Stimulated activated naive B cell treated with anti-CD40 and anti-IgM and Interleukin-4, amounts not matched to agents 10 μg/mL and 1 μg/mL and 100 μg/mL, for 72 hours (primary cell): ENCODE measurements around the gene DTNA.

Experiments
- ATAC-seq, 2 donors: fragments of 150-1000 bp; cut with Tn5 transposase; replicated peaks; 2 replicates each; pipeline ENCODE4 v1.10.0; 2021; ENCODE audit warnings: moderate library complexity in 1 of 2
- DNase-seq: peaks from one replicate; pipeline ENCODE4 v3.0.0; 2021
- H3K27ac Mint-ChIP-seq: one replicate; pipeline ENCODE4 v1.8.0; 2022; ENCODE audit warnings: mild to moderate bottlenecking, mixed read lengths
- H3K27me3 Mint-ChIP-seq, 2 donors: one replicate each; pipeline ENCODE4 v1.8.0; 2022; ENCODE audit warnings: mixed read lengths in 2 of 2
- H3K36me3 Mint-ChIP-seq, 2 donors: one replicate each; pipeline ENCODE4 v1.8.0; 2022; ENCODE audit warnings: mixed read lengths in 2 of 2, mild to moderate bottlenecking in 1 of 2
- H3K4me1 Mint-ChIP-seq, 2 donors: one replicate each; pipeline ENCODE4 v1.8.0; 2022; ENCODE audit warnings: mixed read lengths in 2 of 2, mild to moderate bottlenecking in 1 of 2
- H3K4me3 Mint-ChIP-seq, 2 donors: one replicate each; pipeline ENCODE4 v1.8.0; 2022; ENCODE audit warnings: mild to moderate bottlenecking in 2 of 2, mixed read lengths in 2 of 2, moderate library complexity in 1 of 2
- H3K9me3 Mint-ChIP-seq, 2 donors: one replicate each; pipeline ENCODE4 v1.8.0; 2022; ENCODE audit warnings: mixed read lengths in 2 of 2, mild to moderate bottlenecking in 1 of 2

DTNA gene

DNA sequence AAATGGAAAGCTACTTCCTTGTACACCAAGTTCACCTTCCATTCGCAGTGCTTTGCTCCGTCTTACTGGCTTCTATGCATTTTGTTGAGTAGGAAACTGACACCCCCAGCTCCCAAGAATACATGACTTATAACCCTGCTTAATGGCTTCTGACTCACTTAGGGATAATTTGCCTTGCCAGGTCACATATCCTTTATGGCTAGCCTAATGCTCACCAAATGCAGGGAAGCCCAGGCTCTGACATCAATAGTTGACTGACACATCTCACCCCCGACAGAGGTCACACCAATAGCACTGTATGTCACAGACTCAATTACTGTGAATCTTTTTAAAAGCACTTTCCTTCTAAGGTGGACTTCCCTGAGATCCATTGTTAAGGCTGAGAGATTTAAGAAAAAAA is 147.2 kb downstream of the DTNA start:
- DNase-seq (no peak), ATAC-seq (no peak)
- Mint-ChIP-seq H3K27ac (no peak overlapping the region), H3K27me3 (peaks cover 0 to 4% of the 10 kb centered on the region in 2 donors), H3K9me3 (no peaks in the 10 kb centered on the region), H3K36me3 (no peaks in the 10 kb centered on the region), H3K4me3 (no peak overlapping the region), H3K4me1 (peaks cover 2 to 6% of the 10 kb centered on the region in 2 donors)

DNA sequence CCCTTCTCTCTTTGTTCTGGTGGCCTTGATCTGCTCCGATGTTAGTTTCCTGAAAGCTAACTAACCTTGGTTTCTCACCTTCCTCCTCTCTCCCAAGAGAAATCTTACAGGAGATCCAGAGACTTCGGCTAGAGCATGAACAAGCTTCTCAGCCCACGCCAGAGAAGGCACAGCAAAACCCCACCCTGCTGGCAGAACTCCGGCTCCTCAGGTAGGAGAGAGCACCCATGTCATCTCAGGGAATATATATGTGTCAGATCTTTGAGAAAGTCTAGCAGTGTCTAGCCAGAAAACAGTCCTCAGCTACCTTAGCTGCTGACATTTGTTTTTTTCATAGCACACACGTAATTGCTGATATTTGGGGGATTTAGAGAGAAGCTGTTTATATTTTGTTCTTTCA is 148.1 kb downstream of the DTNA start:
- ATAC-seq (no peak), DNase-seq (no peak)
- H3K27ac Mint-ChIP-seq: no peak overlapping the region
- no peaks in the 10 kb centered on the region for H3K9me3 Mint-ChIP-seq
- no peaks in the 10 kb centered on the region for H3K27me3 Mint-ChIP-seq
- H3K4me3 Mint-ChIP-seq: no peak overlapping the region
- H3K4me1 Mint-ChIP-seq: peaks cover 2 to 6% of the 10 kb centered on the region in 2 donors
- H3K36me3 Mint-ChIP-seq: no peaks in the 10 kb centered on the region

DNA sequence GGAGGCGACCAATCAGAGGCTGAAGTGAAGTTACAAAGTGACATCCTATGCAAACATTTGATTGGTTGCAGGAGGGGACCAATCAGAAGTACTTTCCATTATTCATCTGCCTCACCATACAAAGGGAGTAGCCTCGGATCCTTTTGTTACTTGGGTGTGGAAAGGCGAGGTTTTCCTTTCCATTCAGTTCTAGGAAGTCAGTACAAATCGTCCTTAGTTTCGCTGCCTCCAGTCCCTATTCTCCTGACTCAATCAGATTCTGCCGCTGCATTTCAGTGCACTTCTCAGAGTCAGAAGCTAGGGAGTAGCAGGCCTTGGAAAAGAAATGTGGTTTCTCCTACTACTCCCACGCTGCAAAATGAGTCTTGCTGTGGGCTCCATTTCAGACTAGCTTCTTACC is 149.4 kb downstream of the DTNA start:
- no peak overlapping the region for H3K27ac Mint-ChIP-seq
- H3K4me3 Mint-ChIP-seq: no peak overlapping the region

DNA sequence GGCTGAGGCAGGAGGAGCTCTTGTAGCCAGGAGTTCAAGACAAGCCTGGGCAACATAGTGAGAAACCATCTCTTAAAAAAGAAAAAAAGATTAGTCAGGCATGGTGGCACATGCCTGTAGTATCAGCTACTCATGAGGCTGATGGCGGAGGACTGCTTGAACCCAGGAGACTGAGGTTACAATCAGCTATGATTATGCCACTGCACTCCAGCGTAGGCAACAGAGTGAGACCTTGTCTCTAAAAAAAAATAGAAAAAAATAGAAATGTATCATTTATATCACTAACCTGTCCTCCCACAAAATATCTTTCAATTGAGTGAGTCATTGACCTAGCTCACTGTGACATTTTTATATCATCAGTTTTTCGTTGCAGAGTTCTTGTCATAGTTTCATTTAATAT is 152.5 kb downstream of the DTNA start:
- no peaks in the 10 kb centered on the region for H3K9me3 Mint-ChIP-seq
- no peaks in the 10 kb centered on the region for H3K27me3 Mint-ChIP-seq
- ATAC-seq (no peak), DNase-seq (no peak)
- peaks cover 3 to 6% of the 10 kb centered on the region in 2 donors for H3K4me1 Mint-ChIP-seq
- H3K36me3 Mint-ChIP-seq: no peaks in the 10 kb centered on the region
- H3K27ac Mint-ChIP-seq: no peak overlapping the region
- H3K4me3 Mint-ChIP-seq: no peak overlapping the region

More for the DNA sequence above, 149.4 kb downstream of the DTNA start:
- H3K27me3 Mint-ChIP-seq: no peaks in the 10 kb centered on the region
- no peaks in the 10 kb centered on the region for H3K9me3 Mint-ChIP-seq
- no peak for DNase-seq
- no peak for ATAC-seq
- H3K4me1 Mint-ChIP-seq: peaks cover 2 to 6% of the 10 kb centered on the region in 2 donors
- H3K36me3 Mint-ChIP-seq: no peaks in the 10 kb centered on the region

DNA sequence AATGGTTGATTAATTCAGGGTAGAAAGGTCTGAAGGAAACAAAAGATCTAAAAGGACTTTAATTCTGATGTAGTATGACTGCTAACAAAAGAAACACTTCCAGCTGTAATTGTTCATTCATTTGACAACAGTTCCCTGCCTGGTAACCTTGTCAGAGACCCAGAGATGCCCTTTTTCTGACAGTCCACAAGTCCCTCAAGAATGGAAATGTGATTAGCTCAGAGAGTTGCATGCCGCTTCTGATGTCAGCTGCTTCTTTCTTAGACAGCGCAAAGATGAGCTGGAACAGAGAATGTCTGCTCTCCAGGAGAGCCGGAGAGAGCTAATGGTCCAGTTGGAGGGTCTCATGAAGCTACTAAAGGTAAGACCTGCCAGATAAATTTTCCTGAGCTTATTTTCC is 153.6 kb downstream of the DTNA start:
- H3K27me3 Mint-ChIP-seq: no peaks in the 10 kb centered on the region
- H3K36me3 Mint-ChIP-seq: no peaks in the 10 kb centered on the region
- no peaks in the 10 kb centered on the region for H3K9me3 Mint-ChIP-seq
- no peak overlapping the region for H3K27ac Mint-ChIP-seq
- peaks cover 3 to 6% of the 10 kb centered on the region in 2 donors for H3K4me1 Mint-ChIP-seq
- ATAC-seq (no peak), DNase-seq (no peak)
- H3K4me3 Mint-ChIP-seq: no peak overlapping the region

DNA sequence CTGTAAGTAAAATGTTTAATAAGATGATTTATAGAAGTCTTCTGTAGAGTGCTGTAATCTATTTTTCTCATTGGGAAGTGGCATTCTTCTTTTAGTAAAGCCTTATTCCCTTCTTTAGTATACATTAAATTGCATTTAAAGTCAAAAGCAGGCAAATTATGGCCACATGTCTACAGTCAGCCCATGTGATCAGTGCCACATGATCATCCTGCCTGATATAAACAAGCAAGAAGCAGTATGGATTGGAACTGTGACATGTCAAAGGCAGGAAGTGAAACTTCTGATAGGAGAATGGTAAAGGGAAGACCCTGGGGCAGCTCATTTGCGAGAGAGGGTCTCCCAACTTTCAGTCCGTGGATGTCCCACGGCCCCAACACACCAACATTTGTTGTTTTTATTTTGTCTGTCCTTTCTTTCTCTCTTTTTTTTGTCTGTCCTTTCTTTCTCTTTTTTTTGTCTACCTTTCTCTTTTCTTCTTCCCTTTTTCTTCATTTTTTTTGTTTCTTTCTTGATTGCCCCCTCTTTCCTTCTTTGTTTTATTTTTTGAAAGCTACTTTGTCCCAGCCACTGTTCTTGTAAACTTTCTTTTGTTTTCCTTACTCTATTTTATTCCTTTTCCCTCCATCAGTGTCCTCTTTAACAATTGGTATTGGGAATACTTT is 154.9 kb downstream of the DTNA start:
- Mint-ChIP-seq H3K9me3 (no peaks in the 10 kb centered on the region), H3K27ac (no peak overlapping the region), H3K4me3 (no peak overlapping the region), H3K36me3 (no peaks in the 10 kb centered on the region), H3K4me1 (peaks cover 3 to 6% of the 10 kb centered on the region in 2 donors), H3K27me3 (no peaks in the 10 kb centered on the region)
- no peak for DNase-seq
- no peak for ATAC-seq

DNA sequence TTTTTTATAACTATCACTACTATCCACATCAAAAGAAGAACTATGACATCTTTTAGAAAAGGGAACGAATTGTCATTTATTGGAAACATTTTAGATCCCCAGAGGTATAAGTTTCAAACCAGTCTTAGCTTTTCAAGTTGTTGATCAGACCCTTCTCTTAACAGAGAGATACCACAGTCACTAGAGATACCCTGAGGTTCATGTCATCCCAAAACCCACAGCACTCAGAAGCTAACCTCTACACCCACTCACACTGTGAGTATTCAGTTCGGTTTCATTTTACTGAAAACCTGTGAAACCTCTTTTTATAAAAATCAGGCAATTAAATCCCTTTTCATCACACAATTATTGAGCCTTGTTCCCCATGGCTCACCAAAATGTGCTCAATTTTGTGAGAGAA is 156.2 kb downstream of the DTNA start:
- Mint-ChIP-seq H3K4me3 (no peak overlapping the region), H3K27me3 (no peaks in the 10 kb centered on the region), H3K36me3 (no peaks in the 10 kb centered on the region), H3K27ac (no peak overlapping the region), H3K9me3 (no peaks in the 10 kb centered on the region), H3K4me1 (peaks cover 0 to 1% of the 10 kb centered on the region in 2 donors)
- ATAC-seq (no peak), DNase-seq (no peak)

DNA sequence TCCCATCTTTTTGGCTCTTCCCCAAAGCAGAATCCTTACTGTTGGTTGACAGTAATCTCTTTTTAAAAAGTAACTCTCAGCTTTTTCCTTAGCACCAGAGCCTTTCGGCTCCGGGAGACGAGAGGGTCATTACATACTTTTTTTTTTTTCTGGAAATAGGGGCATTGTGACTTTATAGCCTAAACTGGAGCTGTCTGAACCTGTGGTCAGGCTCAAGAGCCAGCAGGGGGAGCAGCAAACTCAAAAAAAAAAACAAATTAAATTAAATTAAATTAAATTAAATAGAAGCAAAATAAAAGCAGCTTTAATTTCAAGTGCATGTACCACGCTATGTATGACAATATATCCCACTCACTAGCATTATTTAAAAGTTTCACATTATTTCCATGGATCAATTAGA is 156.6 kb downstream of the DTNA start:
- H3K27ac Mint-ChIP-seq: no peak overlapping the region
- no peak for ATAC-seq
- no peaks in the 10 kb centered on the region for H3K9me3 Mint-ChIP-seq
- DNase-seq: no peak
- no peak overlapping the region for H3K4me3 Mint-ChIP-seq
- H3K36me3 Mint-ChIP-seq: no peaks in the 10 kb centered on the region
- H3K4me1 Mint-ChIP-seq: peaks cover 0 to 1% of the 10 kb centered on the region in 2 donors
- no peaks in the 10 kb centered on the region for H3K27me3 Mint-ChIP-seq

DNA sequence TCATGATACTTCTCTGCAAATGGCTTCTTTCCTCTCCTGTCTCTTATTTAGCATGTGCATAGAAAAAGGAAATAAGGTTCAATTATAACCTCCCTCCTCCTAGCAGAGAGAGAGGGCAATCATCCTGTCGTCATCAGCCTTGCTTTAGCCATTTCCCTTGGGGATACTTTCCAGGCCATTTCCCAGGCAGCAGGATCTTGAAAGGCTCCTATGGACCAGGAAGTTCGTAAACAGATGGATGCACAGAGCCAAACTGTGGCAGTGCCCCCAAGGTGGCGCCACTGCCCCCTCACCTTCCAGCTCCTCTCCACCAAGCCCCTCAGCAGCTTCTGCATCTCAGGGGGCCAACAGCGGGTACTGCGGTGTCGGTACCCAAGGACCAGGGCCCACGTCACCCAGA is 157.4 kb downstream of the DTNA start:
- no peak overlapping the region for H3K4me3 Mint-ChIP-seq
- H3K36me3 Mint-ChIP-seq: no peaks in the 10 kb centered on the region
- ATAC-seq (no peak), DNase-seq (no peak)
- no peaks in the 10 kb centered on the region for H3K27me3 Mint-ChIP-seq
- peaks cover 0 to 1% of the 10 kb centered on the region in 2 donors for H3K4me1 Mint-ChIP-seq
- no peaks in the 10 kb centered on the region for H3K9me3 Mint-ChIP-seq
- H3K27ac Mint-ChIP-seq: no peak overlapping the region

DNA sequence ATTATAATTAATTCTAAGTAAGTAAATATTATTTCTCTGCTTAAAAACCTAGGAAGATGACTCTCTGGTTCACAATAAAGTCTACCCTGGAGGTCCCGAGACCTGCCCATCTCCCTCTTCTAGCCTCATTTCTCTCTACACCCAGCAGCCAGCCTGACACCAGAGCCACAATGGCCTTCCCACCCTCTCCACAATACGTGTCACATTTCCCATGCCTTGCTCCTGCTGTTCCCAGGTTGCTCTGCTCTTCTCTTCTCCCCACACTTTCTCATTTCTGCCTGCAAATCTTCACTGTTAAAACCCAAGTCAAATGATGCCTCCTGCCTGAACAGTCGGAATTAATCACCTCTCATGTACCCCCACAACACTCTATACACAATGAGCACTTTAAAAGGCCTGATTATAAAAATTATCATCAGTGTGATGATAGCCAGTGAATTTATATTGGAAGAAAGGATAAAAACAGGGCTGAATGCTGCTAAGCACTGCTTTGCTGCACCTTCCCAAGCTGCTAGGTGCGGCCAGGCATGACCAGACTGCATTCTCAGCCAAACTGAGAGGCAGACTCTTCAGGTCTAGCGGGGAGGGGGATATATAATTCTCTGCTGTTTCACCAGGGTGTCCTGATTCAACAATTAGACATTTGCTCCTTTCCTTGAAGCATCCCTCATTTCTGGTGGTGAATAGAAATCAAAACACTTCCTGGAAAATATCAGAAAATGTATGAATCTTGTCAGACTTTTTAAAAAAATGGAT is 160.6 kb downstream of the DTNA start:
- ATAC-seq (no peak), DNase-seq (no peak)
- no peak overlapping the region for H3K27ac Mint-ChIP-seq
- no peaks in the 10 kb centered on the region for H3K36me3 Mint-ChIP-seq
- no peaks in the 10 kb centered on the region for H3K9me3 Mint-ChIP-seq
- peaks cover 0 to 1% of the 10 kb centered on the region in 2 donors for H3K4me1 Mint-ChIP-seq
- H3K27me3 Mint-ChIP-seq: no peaks in the 10 kb centered on the region
- no peak overlapping the region for H3K4me3 Mint-ChIP-seq

DNA sequence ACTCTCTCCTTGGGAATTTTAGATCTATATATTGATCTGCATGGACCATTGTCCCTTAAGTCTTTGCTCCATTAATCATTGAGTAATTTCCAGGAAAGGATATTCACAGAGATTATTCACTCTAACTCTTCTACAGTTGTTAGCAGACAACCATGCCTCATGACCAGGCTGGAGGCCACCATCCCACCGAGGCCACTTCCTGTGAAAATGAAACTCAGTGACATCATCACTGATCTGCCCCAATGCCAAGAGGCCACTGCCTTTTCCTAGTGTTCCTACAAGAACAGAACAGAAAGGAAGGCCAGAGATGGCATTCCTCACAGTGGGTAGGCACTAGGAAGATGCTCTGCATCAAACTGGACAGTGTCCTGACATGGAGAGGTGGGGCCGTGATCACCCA is 161.3 kb downstream of the DTNA start:
- Mint-ChIP-seq H3K36me3 (no peaks in the 10 kb centered on the region), H3K27ac (no peak overlapping the region), H3K9me3 (no peaks in the 10 kb centered on the region), H3K4me1 (peaks cover 0 to 1% of the 10 kb centered on the region in 2 donors), H3K27me3 (no peaks in the 10 kb centered on the region), H3K4me3 (no peak overlapping the region)
- ATAC-seq (no peak), DNase-seq (no peak)

DNA sequence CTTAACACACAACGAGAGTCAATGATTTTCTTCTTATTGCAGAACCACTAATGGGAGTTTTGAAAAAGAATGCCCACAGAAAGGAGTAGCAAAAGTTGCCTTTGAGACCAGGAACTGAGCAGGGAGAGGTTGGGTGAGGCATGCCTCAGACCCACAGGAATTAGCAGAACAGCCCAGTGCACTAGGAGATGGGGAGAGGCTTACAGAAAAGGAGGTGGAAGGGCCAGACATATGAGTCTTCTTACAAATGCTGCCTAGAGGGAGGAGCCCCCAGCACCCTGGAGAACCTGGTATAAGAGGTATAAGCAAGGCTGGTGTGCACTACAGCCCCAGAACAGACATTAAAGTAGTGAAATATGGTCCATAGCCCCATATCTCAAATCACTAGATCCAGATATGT is 162.0 kb downstream of the DTNA start:
- Mint-ChIP-seq H3K4me3 (no peak overlapping the region), H3K36me3 (no peaks in the 10 kb centered on the region), H3K9me3 (no peaks in the 10 kb centered on the region), H3K27ac (no peak overlapping the region), H3K4me1 (no peaks in the 10 kb centered on the region), H3K27me3 (no peaks in the 10 kb centered on the region)
- ATAC-seq (no peak), DNase-seq (no peak)

DNA sequence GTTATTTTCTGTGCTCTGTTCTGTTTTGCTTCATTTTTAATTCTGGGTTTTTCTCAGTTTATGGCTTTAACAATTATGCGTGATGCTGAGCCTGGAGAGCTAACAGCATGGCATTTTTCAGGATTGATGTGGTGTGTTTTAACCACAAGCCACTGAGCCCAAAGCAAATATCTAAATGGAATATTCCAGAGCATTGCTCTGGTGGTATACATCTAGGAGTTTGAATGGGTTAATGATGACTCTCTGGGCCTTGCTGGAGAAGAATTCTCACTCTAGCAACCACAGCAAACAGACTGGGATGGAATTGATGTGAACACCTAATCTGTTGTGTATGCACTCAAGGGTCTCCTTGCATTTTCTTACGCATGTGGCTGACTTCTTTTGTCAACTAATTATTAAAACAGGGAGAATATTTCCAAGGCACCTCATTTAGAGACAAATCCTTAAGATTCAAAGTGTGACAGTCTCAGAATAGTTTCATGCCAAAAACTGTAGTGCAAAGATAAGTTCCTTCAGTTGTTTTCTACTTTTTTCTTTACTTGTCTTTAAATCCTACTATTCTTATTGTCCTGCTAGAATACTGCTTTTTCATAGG is 164.0 kb downstream of the DTNA start:
- Mint-ChIP-seq H3K36me3 (no peaks in the 10 kb centered on the region), H3K4me3 (no peak overlapping the region), H3K4me1 (no peaks in the 10 kb centered on the region), H3K27ac (no peak overlapping the region), H3K27me3 (no peaks in the 10 kb centered on the region), H3K9me3 (no peaks in the 10 kb centered on the region)
- DNase-seq: no peak
- peak in 1 of 2 donors; percentile 14 for ATAC-seq

DNA sequence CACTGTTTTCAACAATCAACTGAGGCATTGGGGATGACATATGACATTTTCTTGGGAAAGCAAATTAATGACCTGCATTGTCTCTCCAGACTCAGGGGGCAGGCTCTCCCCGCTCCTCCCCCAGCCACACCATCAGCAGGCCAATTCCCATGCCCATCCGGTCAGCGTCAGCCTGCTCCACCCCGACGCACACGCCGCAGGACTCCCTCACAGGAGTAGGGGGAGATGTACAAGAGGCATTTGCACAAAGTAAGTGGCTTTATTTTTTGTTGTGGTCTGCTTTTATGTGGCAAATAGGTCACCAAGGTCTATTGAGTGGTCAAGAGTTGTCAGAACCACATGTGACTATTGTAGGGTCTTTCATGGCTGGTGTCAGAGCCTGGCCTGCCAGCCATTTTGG is 165.1 kb downstream of the DTNA start:
- Mint-ChIP-seq H3K4me3 (no peak overlapping the region), H3K36me3 (no peaks in the 10 kb centered on the region), H3K27ac (no peak overlapping the region), H3K27me3 (no peaks in the 10 kb centered on the region), H3K4me1 (peaks cover 0 to under 1% of the 10 kb centered on the region in 2 donors), H3K9me3 (no peaks in the 10 kb centered on the region)
- no peak for ATAC-seq
- no peak for DNase-seq

DNA sequence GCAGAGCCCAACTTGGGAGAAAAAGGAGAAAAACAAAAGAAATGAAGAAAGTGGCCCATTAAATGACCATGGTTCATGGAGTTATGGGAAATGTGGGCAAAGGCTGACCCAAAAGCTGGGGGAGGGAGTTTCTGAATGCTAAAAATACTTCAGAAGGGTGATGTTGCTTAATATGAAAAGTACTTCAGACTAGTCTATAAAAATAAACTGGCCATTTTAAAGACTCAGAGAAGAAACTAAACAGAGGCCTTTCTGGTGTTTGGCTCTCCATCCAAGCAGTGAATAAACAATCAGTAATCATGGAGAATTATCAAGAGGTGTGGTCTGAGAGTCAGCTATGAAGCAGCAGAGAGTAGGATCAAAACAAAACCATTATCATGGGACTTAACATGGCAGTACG is 170.3 kb downstream of the DTNA start:
- DNase-seq (no peak), ATAC-seq (no peak)
- Mint-ChIP-seq H3K36me3 (no peaks in the 10 kb centered on the region), H3K4me1 (peaks cover 0 to 2% of the 10 kb centered on the region in 2 donors), H3K27me3 (peaks cover 3 to 6% of the 10 kb centered on the region in 2 donors), H3K9me3 (no peaks in the 10 kb centered on the region), H3K27ac (no peak overlapping the region), H3K4me3 (no peak overlapping the region)
